Stimulated activated CD8-positive, alpha-beta memory T cell treated with anti-CD3 and anti-CD28 coated beads, Interleukin-4, amount 100 ng/mL, for 24 hours (primary cell): Measurements from ENCODE around the gene GYPC.

Source experiments
- DNase-seq: peaks from one replicate; pipeline ENCODE4 v3.0.0-alpha.2; 2020; ENCODE audit warnings: low read depth

The GYPC gene

GRCh38 chr2:126650994-126651393 is 5.0 kb upstream of the GYPC start:
- DNase-seq, result no peak

- DNase-seq, result no peak
Measured at GRCh38 chr2:126652323-126652891, 3.6 kb upstream of the GYPC start.

GRCh38 chr2:126653109-126653508 is 2.8 kb upstream of the GYPC start:
- DNase-seq, result no peak

- DNase-seq, result no peak
Measured at GRCh38 chr2:126653761-126654160, 2.2 kb upstream of the GYPC start.

GRCh38 chr2:126655051-126655450 is 907 bp upstream of the GYPC start:
- DNase-seq, result no peak

- no peak for DNase-seq
Measured at GRCh38 chr2:126656431-126657147, 631 bp downstream of the GYPC start.

GRCh38 chr2:126657148-126657635 is 1.2 kb downstream of the GYPC start:
- no peak for DNase-seq

- DNase-seq, result peak; percentile 63
Measured at GRCh38 chr2:126657636-126658318, 1.8 kb downstream of the GYPC start.

GRCh38 chr2:126658319-126658904 is 2.5 kb downstream of the GYPC start:
- DNase-seq, result no peak

- no peak for DNase-seq
Measured at GRCh38 chr2:126658905-126659561, 3.1 kb downstream of the GYPC start.

- DNase-seq, result no peak
Measured at GRCh38 chr2:126659562-126660467, 3.9 kb downstream of the GYPC start.

- no peak for DNase-seq
Measured at GRCh38 chr2:126660971-126661370, 5.0 kb downstream of the GYPC start.

- DNase-seq, result no peak
Measured at GRCh38 chr2:126661702-126662500, 5.9 kb downstream of the GYPC start.

GRCh38 chr2:126662621-126663020 is 6.7 kb downstream of the GYPC start:
- no peak for DNase-seq

GRCh38 chr2:126663184-126663963 is 7.4 kb downstream of the GYPC start:
- no peak for DNase-seq

GRCh38 chr2:126664234-126664633 is 8.3 kb downstream of the GYPC start:
- peak; percentile 26 for DNase-seq

- no peak for DNase-seq
Measured at GRCh38 chr2:126664639-126665038, 8.7 kb downstream of the GYPC start.

GRCh38 chr2:126665483-126665882 is 9.5 kb downstream of the GYPC start:
- no peak for DNase-seq

GRCh38 chr2:126668254-126668653 is 12.3 kb downstream of the GYPC start:
- DNase-seq, result no peak

- DNase-seq, result no peak
Measured at GRCh38 chr2:126669772-126670171, 13.8 kb downstream of the GYPC start.
